GM18861 (cell line): ENCODE data around the gene NDUFS6.
"Not testable (repeated sequence)": the region's sequence is repeated elsewhere in the genome, so short reads cannot be mapped to it uniquely, and the experiment has no call there.

ENCODE experiments used
- ATAC-seq: cut with Tn5 transposase; IDR thresholded peaks from one replicate; pipeline ENCODE4 v1.9.1; 2021; ENCODE audit not compliant: unreplicated experiment

The NDUFS6 gene

DNA sequence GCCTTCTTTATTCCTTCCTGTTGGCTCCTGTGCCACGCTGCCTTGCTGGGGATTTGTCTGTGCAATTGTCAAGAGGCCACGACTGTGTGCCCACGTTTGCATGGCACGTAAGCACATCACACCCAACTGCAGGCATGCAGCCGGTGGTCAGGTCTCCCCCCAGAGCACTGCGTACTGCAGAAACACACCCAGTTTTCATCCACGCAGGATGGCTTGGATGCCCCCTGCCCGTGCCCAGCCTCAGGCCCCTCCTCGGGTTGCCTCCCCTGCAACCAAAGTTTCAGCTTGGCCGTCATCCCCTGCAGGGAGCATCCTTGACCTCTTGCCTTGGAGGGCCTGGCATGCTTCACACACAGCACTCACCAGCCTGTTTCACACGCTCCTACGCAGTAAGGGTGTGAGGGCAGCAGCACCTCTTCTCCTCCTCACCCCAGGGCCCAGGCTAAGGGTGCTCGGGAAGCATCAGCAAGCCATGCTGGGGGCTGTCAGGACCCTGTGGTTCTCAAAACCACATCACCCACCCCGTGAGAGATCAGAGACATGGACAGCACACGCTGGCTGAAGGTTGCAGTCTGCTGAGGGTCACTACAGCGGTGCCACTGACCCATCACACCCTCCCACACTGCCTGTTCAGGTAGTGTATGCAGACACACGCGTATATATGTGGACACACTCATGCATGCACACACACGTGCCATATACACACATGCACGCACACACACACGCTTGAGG, 4.7 kb upstream of the NDUFS6 start:
- ATAC-seq, result no peak

DNA sequence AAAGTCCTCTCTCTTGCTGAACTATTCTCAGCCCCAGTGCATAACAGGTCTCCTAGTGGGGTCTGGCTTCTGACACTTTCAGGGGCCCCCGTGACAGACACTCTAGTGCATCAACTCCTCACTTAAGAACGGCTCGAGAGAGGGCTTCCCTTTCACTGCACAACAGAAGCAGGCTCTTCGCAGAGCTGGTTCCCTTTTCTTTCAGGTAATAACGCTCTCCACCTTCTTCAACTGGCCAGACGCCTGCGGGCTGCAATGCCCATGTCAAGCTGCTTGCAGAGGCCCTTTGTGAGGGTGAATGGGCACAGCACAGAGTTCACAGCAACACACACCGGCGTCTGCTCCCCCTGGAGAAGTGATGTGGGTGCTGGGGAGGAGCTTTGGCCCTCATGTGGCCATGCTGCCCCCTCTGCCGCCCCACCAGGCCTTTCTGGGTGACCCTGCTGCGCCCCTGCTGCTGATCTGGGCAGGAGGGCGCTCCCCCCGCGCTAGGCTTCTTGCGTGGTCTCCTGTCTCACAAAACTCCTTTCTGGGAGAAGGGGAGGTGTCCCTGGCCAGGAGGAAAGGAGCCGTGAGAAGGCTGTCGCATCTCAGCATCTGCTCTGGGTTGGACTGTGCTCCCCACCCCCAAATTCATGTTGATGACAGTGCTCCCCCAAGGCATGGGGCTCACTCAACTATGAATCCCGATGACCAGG, 4.0 kb upstream of the NDUFS6 start:
- no peak for ATAC-seq

DNA sequence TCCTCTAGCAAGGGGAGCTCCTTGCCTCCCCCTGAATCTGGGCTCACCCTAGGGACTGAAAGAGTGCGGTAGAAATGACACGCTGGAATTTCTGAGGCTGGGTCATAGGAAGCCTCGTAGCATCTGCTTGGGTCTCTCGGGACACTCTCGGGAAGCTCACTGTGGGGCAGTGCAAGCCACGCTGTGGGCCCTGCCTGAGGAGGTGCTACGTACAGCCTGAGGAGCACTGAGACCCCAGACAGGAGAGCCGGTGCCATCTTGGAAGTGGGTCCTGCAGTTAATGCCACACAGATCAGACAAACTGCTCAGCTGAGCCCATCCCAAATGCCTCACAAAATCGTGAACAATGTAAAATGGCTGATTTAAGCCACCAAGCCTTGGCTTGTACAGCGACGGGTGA, 3.4 kb upstream of the NDUFS6 start:
- ATAC-seq, result no peak

DNA sequence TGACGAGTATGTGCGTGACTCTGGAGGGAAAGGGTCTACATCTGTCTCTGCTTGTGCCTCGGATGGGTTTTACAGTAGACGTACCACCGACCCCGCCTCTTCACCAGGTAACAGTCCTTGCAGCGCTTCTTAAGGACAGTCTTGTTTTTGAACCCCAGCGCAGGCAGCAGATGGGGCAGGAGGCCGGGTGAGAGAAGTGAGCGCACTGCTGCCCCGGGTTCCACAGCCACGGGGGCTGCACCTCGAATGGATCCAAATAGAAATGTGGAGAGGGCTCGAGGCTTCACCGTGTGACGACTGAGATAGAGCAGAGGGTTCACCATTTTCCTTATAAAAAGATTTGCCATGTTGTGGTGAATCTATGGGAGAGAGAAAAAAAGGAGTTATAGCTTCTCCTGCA, 2.6 kb upstream of the NDUFS6 start:
- ATAC-seq, result not testable (repeated sequence)

DNA sequence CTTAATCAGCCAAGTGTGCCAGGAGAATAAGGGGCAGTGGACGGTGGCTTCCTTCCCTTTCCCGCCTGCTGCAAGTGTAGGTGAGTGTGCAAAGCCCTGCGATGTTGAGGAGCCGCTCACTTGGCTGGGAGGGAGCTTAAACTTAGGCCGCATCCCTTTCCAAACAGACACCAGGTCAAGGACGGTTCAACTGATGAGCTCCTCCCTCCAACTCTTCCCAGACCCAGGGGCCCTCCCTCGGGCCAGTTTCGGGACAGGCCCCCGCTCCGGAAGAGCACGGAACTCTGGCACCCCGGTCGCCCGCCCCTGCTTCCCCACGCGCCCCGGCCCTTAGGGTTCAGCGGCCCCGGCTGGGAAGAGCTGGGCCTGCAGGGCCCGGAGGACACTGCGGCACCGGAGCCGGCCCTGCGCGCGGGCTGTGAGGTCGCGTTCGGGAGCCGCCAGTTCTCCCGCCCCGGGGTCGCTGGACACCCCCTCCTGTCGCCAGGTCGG, 2.1 kb upstream of the NDUFS6 start:
- no peak for ATAC-seq

DNA sequence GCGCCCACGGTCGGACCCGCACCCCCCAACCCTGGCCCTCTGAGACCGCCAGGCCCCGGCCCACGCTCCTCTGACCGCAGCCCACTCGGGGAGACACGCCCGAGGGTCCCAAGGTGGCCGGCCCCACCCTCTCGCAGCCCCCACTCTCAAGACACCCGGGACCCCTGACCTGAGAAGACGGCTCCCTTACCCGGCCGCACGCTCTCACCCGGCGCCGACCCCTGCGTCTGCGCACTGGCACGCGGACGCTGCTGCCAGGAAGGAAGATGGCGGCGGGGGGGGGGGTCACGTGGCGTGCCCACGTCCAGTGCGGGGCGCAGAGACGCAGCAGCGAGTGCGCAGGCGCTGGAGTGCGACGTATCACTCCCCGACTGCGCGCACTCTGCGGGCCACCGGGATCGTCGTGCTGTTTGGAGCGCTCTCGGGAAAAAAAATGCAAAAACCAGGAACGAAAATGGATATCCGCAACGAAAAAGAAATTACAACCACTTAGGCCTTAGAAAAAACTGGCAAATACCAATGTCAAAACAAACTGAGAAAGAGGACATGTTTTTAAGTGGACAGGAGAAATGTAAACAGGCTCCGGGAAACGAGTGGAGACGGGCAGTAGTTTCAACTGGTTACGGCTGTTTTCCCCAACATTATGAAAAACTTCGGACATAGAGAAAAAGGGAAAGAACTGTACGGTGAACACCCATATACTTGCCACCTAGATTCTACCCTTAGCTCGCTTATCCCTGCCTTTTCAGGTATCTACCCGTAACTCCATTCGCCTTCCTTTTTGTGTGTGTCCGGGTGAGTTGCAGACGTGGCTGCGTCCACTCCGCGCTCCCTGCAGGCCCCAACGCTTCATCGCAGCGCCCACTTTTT, 1.4 kb upstream of the NDUFS6 start, which contains the start of gene MRPL36:
Gene MRPL36, minus strand, starts transcription at position 236 of the 870 bp plus-strand sequence. CDS start 902 bp downstream, outside the sequence.
- ATAC-seq, result peak; percentile 36

DNA sequence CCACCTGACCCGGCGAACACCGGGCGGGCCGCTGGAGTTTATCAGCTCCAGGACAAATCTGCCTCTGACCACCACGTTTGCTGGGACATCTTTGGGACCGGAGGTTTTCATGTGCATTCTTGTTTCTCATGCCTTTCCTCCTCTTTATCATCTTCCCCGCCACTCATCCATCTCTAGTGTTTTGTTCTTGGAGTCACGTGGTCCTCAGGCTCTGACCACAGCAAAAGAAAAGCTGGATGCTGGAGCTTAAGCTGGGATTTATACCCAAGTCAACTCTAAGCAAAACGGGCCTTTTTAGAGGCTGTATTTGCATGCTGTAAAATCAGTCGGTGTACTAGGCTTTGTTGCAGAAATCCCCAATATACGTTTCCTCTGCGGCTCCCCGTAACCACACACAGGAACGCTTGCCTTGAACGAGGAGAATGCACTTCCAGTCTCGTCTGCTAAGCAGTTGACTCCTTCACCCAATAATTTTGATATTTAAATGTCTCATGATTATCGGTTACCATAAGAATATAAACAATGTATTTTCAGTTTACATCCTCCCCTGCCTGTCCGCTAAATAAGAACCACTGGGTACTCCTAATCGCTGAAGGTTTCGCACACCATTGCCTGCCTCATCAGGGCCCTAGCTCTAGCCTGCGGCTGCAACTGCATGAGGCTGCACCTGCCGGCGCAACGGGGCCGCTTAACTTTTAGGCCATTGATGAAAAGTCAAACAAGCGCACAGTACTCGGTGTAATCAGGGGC, 560 bp upstream of the NDUFS6 start:
- peak; percentile 21 for ATAC-seq

DNA sequence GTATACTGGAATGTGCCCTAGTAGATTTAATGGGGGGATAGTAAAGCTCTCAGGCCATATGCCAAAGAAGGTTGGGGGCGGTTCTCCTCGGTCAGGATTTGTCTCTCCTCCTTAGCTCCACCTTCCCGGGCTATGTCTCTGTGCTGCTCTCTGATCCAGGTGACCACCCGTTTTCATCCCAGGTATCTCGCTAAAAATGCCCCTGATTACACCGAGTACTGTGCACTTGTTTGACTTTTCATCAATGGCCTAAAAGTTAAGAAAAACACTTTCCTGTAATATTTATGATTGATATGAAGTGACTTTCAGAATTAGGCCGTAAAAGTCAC, 724 bp downstream of the NDUFS6 start:
- no peak for ATAC-seq

DNA sequence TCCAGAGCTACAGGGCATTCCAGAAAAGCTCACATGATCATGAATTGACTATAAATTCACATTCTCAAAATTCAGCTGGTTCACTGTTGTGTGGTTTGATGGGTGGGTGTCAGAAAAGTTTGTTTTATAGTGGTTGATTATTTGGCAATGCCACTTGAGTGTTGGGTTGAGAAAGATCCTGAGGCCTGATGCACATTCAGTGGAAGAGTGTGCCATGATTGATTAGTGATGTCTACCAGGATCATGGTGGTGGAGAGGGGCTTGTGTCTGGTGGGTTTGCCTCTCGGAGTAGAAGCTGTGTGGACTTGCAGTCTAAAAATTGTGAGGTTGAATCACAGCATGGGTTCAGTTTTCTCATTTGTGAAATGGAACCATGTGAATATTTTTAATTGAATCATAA, 2.0 kb downstream of the NDUFS6 start:
- no peak for ATAC-seq

DNA sequence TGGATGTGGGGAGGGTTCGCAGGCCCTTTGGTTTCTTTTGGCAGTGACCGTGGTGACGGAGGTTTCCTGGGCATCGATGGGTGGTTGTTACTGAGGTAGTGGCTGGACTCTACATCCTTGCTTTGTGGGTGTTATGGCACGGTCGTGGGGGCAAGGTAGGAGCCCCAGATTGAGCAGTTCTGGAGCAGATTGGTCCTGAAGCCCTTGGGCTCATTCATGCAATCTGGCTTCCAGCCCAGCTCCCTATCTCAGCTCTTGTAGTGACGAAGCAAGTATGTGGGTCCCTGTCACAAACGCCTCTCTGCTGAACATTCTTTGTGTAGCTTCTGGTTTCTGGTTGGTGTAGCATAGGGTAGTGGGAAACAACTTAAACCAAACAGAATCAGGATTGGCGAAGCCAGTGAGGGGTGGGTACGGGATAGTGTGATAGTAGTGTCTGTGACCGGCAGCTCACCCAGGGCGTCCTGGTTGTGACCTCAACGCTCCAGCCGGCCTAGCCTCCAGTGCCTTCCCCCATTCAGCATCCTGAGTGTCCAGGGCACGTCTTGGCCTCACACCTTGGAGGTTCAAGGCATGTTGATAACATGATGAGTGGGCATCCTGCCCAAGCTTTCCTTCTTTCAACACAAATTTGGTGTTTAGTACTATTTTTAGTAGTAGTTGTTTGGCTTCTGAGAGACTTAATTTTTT, 2.9 kb downstream of the NDUFS6 start:
- no peak for ATAC-seq

DNA sequence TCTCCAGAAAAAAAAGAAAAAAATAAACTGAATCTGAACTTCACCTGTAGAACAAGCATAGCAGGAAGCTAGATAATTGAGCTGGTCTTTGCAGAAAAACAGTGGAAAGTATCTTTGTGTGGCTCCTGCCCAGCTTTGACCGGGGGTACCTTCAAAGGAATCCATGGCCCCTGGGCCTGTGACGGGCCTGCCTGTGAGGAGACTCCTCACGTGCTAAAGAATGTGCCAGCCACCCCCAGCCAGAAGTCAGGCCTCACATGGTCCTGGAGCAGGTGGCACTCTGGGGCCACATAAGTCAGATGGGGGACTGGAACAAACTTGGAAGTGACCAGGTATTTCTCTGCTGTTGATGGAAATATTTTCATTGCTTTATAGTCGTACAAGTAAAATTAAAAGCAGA, 4.1 kb downstream of the NDUFS6 start:
- no peak for ATAC-seq

DNA sequence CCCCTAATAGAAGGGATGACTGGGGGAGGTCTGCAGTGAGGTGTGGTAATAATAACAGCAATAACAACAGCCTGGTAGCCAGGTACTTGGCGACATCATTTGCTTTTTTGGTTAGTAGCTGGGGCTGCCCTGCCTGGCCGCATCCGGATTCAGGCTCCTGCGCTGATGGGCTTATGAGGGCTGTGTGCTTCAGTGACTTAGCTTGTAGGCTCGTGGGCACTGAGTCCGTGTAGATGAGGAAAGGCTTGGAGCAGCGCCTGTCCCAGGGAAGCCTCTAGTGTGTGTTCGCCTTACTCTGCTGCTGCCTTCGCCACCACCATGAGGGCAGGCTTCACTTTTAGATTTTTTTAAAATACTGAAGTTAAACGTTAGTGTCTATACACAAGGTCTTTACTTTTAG, 4.5 kb downstream of the NDUFS6 start:
- ATAC-seq, result no peak

DNA sequence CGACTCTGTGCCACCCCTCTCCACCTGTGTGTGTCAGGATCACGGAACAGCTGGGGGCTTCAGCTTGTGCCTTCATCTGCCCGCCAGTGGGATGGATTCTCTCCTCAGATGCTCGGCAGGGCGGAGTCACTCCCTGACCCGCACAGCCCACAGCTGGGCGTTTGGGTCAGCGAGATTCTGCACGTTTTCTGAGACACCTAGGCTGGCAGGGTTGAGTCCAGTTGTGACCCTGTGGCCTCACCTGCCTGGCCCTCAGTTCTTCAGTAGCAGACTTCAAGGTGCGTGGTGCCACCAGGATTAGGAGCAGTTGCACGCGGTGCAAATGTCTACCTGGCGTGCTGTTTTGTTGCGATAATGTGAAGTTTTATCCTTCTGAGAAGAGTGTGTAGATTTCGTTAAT, 5.0 kb downstream of the NDUFS6 start:
- no peak for ATAC-seq

DNA sequence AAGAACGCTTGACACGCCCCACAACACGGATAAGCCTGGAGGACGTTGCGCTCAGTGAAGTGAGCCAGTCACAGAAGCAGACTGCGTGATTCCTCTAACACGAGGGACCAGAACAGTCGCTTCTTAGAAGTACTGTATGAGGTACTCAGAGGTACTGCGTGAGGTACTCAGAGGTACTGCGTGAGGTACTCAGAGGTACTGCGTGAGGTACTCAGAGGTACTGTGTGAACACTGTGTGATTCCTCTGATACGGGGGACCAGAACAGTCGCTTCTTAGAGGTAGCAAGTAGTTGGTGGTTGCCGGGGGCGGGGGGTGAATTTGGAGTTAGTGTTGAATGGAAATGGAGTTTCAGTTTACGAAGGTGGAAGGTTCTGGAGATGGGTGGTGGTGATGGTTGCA, 5.8 kb downstream of the NDUFS6 start:
- ATAC-seq, result no peak

DNA sequence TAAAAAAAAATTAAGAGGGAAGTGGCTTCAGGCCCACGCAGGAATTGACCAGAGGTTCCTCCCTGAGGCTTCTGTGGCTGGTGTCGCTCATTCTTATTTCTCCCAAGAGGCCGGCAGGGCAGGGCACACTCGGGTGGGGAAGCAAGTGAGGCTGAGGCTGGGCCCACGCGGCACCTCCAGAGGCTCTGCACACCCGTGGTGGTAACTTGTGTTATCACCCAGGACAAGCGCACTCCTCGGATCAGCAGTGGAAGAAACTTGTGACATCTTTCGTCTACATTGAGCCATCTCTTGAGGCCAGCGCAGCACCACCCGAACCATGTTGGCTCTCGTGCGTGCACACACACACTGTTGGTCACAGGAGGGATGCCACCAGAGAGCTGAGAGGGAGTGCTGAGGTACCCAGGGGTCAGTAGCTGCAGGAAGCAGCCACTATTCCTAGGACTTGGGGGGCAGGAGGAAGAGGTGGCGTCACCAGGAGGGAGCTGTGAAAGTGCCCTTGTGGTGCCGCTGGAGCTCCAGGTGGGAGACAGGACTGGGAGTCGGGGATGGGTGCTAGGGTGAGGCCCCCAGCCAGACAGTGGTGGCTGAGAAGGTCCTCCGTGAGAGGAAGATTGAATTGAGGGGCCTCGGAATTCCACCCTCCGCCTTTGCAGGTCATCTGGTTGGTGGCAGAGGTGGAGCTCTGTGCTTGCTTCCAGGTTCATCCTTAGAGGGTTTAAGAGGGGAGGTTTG, 6.4 kb downstream of the NDUFS6 start:
- no peak for ATAC-seq

DNA sequence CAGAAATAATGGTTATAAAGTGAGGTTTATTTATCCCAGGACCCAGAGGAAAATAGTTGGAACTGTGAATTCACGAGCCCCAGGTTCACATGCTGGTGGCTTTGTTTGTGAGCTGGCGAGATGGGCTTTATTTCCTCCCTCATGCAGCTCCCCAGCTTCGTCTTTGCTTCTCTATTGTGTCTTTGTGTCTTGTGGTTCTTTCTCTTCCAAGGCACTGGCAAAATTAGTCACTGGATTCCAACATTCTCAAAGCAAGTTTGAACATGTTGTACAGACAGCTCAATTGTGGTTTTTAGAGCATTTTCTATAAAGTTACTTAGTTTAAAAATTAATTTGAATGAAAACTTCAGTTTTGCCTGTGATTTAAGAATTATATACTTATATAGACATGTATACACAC, 7.2 kb downstream of the NDUFS6 start:
- no peak for ATAC-seq

DNA sequence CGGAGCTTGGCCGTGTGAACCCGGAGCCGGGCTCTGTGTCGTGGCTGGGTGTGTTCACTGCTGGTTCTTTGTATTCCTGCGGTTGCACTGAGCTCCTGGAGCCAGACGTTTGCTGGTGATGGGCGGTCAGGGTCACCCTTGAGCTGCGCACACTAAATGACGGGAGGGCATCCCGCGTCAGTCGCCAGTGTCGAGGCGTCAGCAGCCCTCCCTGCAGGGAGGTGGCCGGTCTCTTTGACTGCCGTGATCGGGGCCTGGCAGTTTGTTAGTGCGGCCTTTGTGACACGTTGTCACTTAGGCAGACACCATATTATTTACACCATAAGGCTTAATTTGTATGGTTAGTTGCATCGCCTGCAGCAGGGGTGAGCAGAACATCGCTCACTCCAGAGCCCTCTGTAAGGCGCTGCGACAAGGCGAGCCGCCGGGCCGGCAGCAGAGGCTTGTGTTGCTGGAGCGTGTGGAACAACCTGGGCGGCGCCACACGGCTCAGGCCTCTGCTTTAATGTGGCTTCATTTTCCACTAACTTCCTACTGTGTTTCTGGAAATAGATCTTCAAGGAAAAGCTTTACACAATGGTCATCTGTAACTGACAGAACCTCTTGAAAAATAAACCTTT, 8.3 kb downstream of the NDUFS6 start:
- no peak for ATAC-seq

DNA sequence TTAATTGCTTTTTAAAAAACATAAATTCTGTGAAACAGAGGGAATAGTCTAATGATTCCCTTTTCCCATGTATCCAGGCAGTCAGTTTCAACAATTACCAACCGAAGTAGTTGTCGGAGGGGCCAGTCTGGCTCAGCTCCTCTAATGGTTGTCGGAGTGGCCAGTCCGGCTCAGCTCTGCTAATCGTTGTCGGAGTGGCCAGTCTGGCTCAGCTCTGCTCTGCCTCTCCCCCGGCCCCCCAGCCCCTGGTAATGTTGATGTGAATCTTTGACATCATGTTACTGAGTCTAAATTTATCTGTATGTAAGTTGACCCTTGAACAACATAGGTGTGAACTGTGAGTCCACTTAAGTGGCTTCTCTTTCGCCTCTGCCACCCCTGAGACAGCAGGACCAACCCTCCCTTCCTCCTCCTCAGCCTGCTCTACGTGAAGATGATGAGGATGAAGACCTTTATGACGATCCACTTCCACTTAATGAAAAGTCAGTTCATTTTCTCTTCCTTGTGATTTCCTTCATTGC, 9.4 kb downstream of the NDUFS6 start:
- ATAC-seq, result no peak
